B cell (primary cell): Measurements from ENCODE around the gene LRRC8A.
"Not testable (repeated sequence)": the region's sequence is repeated elsewhere in the genome, so short reads cannot be mapped to it uniquely, and the experiment has no call there.

Source experiments
- CTCF ChIP-seq: fragments of 200-600 bp; IDR thresholded peaks from one replicate; pipeline ENCODE4 v1.8.0; 2022; ENCODE audit warnings: antibody characterized with exemption, mild to moderate bottlenecking
- EZH2 ChIP-seq: IDR thresholded peaks from 2 replicates; pipeline ENCODE4 v1.6.1; 2012; ENCODE audit warnings: borderline replicate concordance, low read depth, mild to moderate bottlenecking, moderate library complexity, low read length; ENCODE audit not compliant: insufficient read depth, poor library complexity, severe bottlenecking

- TF ChIP-seq CTCF, EZH2: not testable (repeated sequence)
These were observed 63.0 kb downstream of the LRRC8A start for GRCh38 chr9:128944966-128945365.
